Astrocyte (in vitro differentiated cells and primary cell): ENCODE results near the gene TSPAN15. TPM values are rescaled to one million over a fixed set of nuclear protein-coding genes. Genes with fewer than 3 reads are reported as not detected.

Experiments
- DNase-seq: peaks from one replicate; pipeline ENCODE4 v3.0.0-alpha.2; 2010; ENCODE audit warnings: low read depth
- FAIRE-seq: peaks from 2 replicates; lab custom pipeline; 2011; peaks lifted over from hg19 to GRCh38; lab: Jason Lieb, UNC
- H2AFZ ChIP-seq: 2 replicates; pipeline ENCODE4 v1.6.0; 2012; ENCODE audit warnings: low read depth, low read length, inconsistent platforms
- H3K27ac ChIP-seq: 2 replicates; pipeline ENCODE4 v1.5.1; 2011; ENCODE audit warnings: low read depth, low read length, inconsistent platforms
- H3K27me3 ChIP-seq: 2 replicates; pipeline ENCODE4 v1.6.0; 2011; ENCODE audit warnings: low read length, inconsistent platforms; ENCODE audit not compliant: insufficient read depth
- H3K36me3 ChIP-seq: 2 replicates; pipeline ENCODE4 v1.5.1; 2011; ENCODE audit warnings: low read length, inconsistent platforms; ENCODE audit not compliant: insufficient read depth
- H3K4me1 ChIP-seq: 2 replicates; pipeline ENCODE4 v1.5.1; 2011; ENCODE audit warnings: low read length, inconsistent platforms; ENCODE audit not compliant: insufficient read depth
- H3K4me2 ChIP-seq: 2 replicates; pipeline ENCODE4 v1.6.0; 2012; ENCODE audit warnings: low read length, inconsistent platforms
- H3K4me3 ChIP-seq: 2 replicates; pipeline ENCODE4 v1.5.1; 2011; ENCODE audit warnings: low read depth, mild to moderate bottlenecking, low read length, inconsistent platforms; ENCODE audit not compliant: insufficient read depth
- H3K79me2 ChIP-seq: 2 replicates; pipeline ENCODE4 v1.6.0; 2012; ENCODE audit warnings: mild to moderate bottlenecking, low read length, inconsistent platforms; ENCODE audit not compliant: insufficient read depth
- H3K9ac ChIP-seq: 2 replicates; pipeline ENCODE4 v1.6.0; 2012; ENCODE audit warnings: mild to moderate bottlenecking, low read length, inconsistent platforms
- H3K9me3 ChIP-seq: 2 replicates; pipeline ENCODE4 v1.5.1; 2012; ENCODE audit warnings: low read depth, mild to moderate bottlenecking, low read length, inconsistent platforms; ENCODE audit not compliant: insufficient read depth
- H4K20me1 ChIP-seq: 2 replicates; pipeline ENCODE4 v1.6.0; 2012; ENCODE audit warnings: low read length, inconsistent platforms; ENCODE audit not compliant: insufficient read depth
- H3K27ac Mint-ChIP-seq: one replicate; pipeline ENCODE4 v1.8.0; 2021; ENCODE audit warnings: mild to moderate bottlenecking, mixed read lengths; ENCODE audit not compliant: unreplicated experiment
- H3K27me3 Mint-ChIP-seq: one replicate; pipeline ENCODE4 v1.8.0; 2021; ENCODE audit warnings: low read depth, mixed read lengths; ENCODE audit not compliant: unreplicated experiment
- H3K36me3 Mint-ChIP-seq: one replicate; pipeline ENCODE4 v1.8.0; 2021; ENCODE audit warnings: low read depth, mixed read lengths; ENCODE audit not compliant: unreplicated experiment
- H3K4me1 Mint-ChIP-seq: one replicate; pipeline ENCODE4 v1.8.0; 2021; ENCODE audit warnings: low read depth, mixed read lengths; ENCODE audit not compliant: unreplicated experiment
- H3K4me3 Mint-ChIP-seq: one replicate; pipeline ENCODE4 v1.8.0; 2021; ENCODE audit warnings: mild to moderate bottlenecking, moderate library complexity, mixed read lengths; ENCODE audit not compliant: unreplicated experiment
- H3K9me3 Mint-ChIP-seq: one replicate; pipeline ENCODE4 v1.8.0; 2021; ENCODE audit warnings: mild to moderate bottlenecking, mixed read lengths; ENCODE audit not compliant: unreplicated experiment
- EZH2 ChIP-seq: IDR thresholded peaks from 2 replicates; pipeline ENCODE4 v1.6.1; 2012; ENCODE audit warnings: mild to moderate bottlenecking, low read length, inconsistent platforms; ENCODE audit not compliant: insufficient read depth
- total RNA-seq: library from RNA; stranded (reverse); gene quantifications from 2 replicates; pipeline ENCODE4 v1.2.1, GENCODE V29; 2021
- TF ChIP-seq, protein P1 (sequence below): IDR thresholded peaks from 2 replicates; pipeline ENCODE4 v1.5.1; 2011; ENCODE audit warnings: low read depth, mild to moderate bottlenecking, inconsistent platforms, low read length, moderate library complexity; ENCODE audit not compliant: insufficient read depth

Gene TSPAN15
- total RNA-seq, 1 donor from 2014 or later: 9.4 TPM

- Histone ChIP-seq H2AFZ (no peak overlapping the region), H3K4me1 (no peaks in the 10 kb centered on the region), H4K20me1 (no peaks in the 10 kb centered on the region), H3K27ac (no peak overlapping the region), H3K79me2 (no peaks in the 10 kb centered on the region), H3K9ac (no peak overlapping the region), H3K27me3 (peaks cover 4% of the 10 kb centered on the region), H3K4me2 (no peak overlapping the region), H3K36me3 (no peaks in the 10 kb centered on the region), H3K4me3 (no peak overlapping the region), H3K9me3 (peaks cover 12% of the 10 kb centered on the region)
- Mint-ChIP-seq H3K4me3 (no peak overlapping the region), H3K9me3 (peaks cover 26% of the 10 kb centered on the region), H3K36me3 (no peaks in the 10 kb centered on the region), H3K27me3 (peaks cover 37% of the 10 kb centered on the region), H3K4me1 (peaks cover 3% of the 10 kb centered on the region), H3K27ac (no peak overlapping the region)
- TF ChIP-seq, protein P1, sequence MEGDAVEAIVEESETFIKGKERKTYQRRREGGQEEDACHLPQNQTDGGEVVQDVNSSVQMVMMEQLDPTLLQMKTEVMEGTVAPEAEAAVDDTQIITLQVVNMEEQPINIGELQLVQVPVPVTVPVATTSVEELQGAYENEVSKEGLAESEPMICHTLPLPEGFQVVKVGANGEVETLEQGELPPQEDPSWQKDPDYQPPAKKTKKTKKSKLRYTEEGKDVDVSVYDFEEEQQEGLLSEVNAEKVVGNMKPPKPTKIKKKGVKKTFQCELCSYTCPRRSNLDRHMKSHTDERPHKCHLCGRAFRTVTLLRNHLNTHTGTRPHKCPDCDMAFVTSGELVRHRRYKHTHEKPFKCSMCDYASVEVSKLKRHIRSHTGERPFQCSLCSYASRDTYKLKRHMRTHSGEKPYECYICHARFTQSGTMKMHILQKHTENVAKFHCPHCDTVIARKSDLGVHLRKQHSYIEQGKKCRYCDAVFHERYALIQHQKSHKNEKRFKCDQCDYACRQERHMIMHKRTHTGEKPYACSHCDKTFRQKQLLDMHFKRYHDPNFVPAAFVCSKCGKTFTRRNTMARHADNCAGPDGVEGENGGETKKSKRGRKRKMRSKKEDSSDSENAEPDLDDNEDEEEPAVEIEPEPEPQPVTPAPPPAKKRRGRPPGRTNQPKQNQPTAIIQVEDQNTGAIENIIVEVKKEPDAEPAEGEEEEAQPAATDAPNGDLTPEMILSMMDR: no peak
- TF ChIP-seq EZH2: no peak
- DNase-seq: no peak
- FAIRE-seq: no peak
Measured at GRCh38 chr10:69552268-69552667, 101.0 kb downstream of the TSPAN15 start.

GRCh38 chr10:69553328-69553727 is 102.1 kb downstream of the TSPAN15 start:
- Histone ChIP-seq H3K36me3 (no peaks in the 10 kb centered on the region), H3K79me2 (no peaks in the 10 kb centered on the region), H3K4me3 (no peak overlapping the region), H3K4me2 (no peak overlapping the region), H3K4me1 (no peaks in the 10 kb centered on the region), H3K27ac (no peak overlapping the region), H3K9me3 (peaks cover 9% of the 10 kb centered on the region), H3K9ac (no peak overlapping the region), H2AFZ (no peak overlapping the region), H3K27me3 (peaks cover 4% of the 10 kb centered on the region), H4K20me1 (no peaks in the 10 kb centered on the region)
- Mint-ChIP-seq H3K9me3 (peaks cover 23% of the 10 kb centered on the region), H3K36me3 (no peaks in the 10 kb centered on the region), H3K27ac (no peak overlapping the region), H3K4me1 (peaks cover 3% of the 10 kb centered on the region), H3K4me3 (no peak overlapping the region), H3K27me3 (peaks cover 34% of the 10 kb centered on the region)
- FAIRE-seq (no peak), DNase-seq (no peak)
- TF ChIP-seq, protein P1: no peak
- TF ChIP-seq EZH2: no peak

GRCh38 chr10:69554611-69555010 is 103.3 kb downstream of the TSPAN15 start:
- H3K9me3 ChIP-seq: peaks cover 9% of the 10 kb centered on the region
- H3K4me1 Mint-ChIP-seq: peaks cover 3% of the 10 kb centered on the region
- DNase-seq (no peak), FAIRE-seq (no peak)
- no peak overlapping the region for H3K9ac ChIP-seq
- TF ChIP-seq EZH2: no peak
- TF ChIP-seq, protein P1: no peak
- H3K36me3 ChIP-seq: no peaks in the 10 kb centered on the region
- peaks cover 14% of the 10 kb centered on the region for H3K9me3 Mint-ChIP-seq
- H3K27ac Mint-ChIP-seq: no peak overlapping the region
- no peak overlapping the region for H3K27ac ChIP-seq
- no peak overlapping the region for H3K4me2 ChIP-seq
- H4K20me1 ChIP-seq: no peaks in the 10 kb centered on the region
- H3K4me1 ChIP-seq: no peaks in the 10 kb centered on the region
- H3K36me3 Mint-ChIP-seq: no peaks in the 10 kb centered on the region
- no peaks in the 10 kb centered on the region for H3K79me2 ChIP-seq
- H3K4me3 ChIP-seq: no peak overlapping the region
- H3K4me3 Mint-ChIP-seq: no peak overlapping the region
- no peak overlapping the region for H2AFZ ChIP-seq
- peaks cover 2% of the 10 kb centered on the region for H3K27me3 ChIP-seq
- H3K27me3 Mint-ChIP-seq: peaks cover 32% of the 10 kb centered on the region
